Head of caudate nucleus (tissue), 42 donors: Measurements from ENCODE around the gene SLC2A5.
A peak's percentile ranks its signal among the peaks of the same experiment; 100 is the strongest.

Experiments used
- DNase-seq, 42 donors: peaks; one replicate each; pipeline versions ENCODE4 v3.0.0 to v3.0.0-alpha.2; 2020 to 2021; ENCODE audit warnings: mixed read lengths in 7 of 42
- intact Hi-C: fragments of 100-400 bp; cut with DNase I; formaldehyde crosslinking; loops from one replicate; pipeline ENCODE4 v1.15.0; 2022

Gene SLC2A5

DNA sequence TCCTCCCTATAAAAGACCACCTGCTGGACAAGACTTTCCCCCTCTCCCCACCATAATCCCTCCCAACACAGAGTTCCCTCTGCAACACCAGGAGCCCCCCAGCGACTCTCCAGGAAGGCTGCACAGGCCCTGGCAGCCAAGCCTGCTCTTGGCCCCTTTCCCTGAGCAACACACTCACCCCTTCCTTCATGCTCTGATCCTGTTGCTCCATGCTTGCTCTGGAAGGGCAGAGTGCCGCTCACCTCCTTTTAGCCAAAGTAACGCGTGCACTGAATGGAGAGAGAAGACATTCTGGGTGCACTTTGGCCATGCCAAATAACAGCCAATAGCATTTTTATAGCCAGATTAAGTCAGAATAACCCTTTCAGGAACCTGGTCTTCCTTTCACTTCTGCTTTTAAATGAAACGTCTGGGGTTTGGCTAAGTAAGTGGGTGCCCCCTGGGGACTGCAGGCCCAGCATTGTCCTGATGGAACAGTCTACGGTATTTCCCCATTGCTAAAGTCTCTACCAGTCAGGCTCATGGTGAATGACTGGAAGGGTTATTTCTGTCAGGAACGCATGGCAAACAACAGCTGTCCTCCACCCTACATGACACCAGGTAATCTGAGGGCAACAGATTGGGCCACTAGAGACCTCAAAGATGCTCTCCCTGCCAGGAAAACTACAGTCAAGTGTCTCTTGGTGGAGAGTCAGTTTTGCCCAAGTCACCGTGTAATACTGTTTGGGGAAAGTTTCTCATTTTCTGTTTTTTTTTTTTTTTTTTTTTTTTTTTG lies at the start of gene SLC2A5:
Gene SLC2A5, minus strand, starts transcription at position 310 of the 775 bp plus-strand sequence. Its CDS starts 99 bp downstream, at position 211.
- intact Hi-C loops, result no loop called here
- DNase-seq, result peak in 30 of 42 donors; percentile 13 to 61 (median 33)

- no peak for DNase-seq
- intact Hi-C loops, result no loop called here
Observed at GRCh38 chr1:9118186-9118585, 48.8 kb upstream of the SLC2A5 start.

DNA sequence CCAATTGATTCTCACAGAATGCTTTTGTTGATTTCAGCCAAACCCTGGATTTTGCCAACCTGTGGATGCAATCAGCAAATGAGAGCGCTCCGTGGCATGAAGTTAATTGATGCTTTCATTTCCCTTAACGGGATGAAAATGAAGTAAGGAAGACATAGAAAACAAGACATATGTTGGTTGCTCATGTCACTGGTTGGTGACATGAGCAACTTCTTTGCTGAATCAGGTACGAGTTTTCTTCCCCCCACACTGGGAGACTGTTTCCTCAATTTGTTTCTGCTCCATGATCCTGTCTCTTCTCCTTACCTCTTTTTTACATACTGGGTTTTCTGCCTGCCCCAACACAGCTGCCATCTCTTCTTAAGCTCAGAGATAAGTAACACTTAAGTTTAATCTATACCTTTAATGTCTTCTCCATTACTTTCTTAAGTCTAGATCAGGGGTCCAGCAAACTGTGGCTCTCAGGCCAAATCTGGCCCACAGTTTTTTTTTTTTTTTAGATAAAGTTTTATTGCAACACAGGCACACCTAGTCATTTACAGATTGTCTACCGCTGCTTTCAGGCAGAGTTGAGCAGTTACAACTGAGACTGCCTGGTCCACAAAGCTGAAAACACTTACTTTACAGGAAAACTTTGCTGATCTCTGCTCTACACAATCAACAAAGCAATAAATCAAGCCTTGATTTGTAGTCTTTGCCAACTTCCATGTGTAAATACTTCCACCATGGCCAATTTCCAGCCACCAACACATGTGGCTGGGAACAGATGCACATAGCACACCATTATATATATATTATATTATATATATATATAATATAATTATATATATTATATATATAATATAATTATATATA lies 46.1 kb upstream of the SLC2A5 start:
- intact Hi-C loops, result no loop called here
- DNase-seq, result peak in 1 of 42 donors; percentile 2

GRCh38 chr1:9112961-9113880 lies 43.8 kb upstream of the SLC2A5 start:
- intact Hi-C loops, result loop anchor here (5.0 kb wide), 1 partner anchor 84 kb away; no protein-coding TSS in a partner anchor
- peak in 3 of 42 donors; percentile 2 to 21 (median 9) for DNase-seq

DNA sequence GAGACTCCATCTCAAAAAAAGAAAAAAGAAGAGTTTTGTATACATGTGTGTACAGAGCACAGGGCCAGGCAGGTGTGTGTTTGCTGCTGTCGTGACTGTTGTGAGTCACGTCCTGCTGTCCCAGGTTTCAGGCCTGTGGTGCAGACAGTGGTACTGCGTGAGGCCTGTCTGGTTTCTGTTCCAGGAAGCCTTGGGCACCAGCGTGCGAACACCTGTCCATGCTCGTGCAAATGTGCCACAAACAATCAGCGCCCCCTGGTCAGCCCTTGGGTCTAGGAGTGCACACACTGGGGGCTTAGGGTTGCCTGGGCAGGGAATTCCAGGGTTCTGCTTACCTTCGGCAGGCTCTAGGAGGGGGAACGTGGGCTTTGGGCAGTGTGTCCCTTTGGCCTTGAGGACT lies 42.5 kb upstream of the SLC2A5 start:
- intact Hi-C loops, result loop anchor here (5.0 kb wide), 1 partner anchor 85 kb away; no protein-coding TSS in a partner anchor
- DNase-seq, result peak in 1 of 42 donors; percentile 13

GRCh38 chr1:9111357-9111691 lies 41.9 kb upstream of the SLC2A5 start:
- intact Hi-C loops, result loop anchor here (5.0 kb wide), 1 partner anchor 86 kb away; no protein-coding TSS in a partner anchor
- peak in 1 of 42 donors; percentile 26 for DNase-seq

DNA sequence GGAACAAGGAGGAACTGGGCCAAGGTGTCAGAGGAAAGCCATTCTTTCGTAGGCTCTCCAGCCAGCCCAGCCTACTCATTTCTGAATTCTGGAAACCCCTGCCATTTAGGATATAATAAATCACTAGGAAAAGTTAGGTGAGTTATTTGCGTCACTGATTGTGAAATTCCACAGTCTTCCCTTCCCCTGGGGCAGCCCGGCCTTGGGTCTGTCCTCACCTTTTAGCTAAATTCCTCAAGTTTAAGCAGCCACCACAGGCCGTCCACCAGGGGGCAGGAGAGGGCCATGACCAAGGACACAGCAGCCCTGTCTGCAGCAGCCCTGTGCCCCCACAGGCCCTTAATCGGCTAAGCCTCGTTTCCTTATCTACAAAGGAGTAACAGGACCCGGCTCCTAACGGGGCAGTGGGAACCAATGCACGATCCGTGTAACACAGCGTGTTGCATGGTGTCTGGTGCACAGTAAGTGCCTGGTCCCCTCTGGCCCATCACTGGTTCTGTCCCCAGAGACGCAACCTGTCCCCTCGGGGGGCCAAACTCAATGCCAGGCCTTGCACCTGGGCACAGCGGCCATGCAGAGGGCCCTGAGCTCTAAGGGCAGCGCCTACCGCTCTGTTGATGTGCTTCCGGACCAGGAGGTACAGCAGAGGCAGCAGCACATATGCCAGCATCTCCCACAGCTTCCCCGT lies 41.4 kb upstream of the SLC2A5 start:
- DNase-seq, result peak; percentile 76 to 96 (median 92)
- intact Hi-C loops, result loop anchor here (5.0 kb wide), 1 partner anchor 86 kb away; no protein-coding TSS in a partner anchor

GRCh38 chr1:9108056-9108665 lies 38.7 kb upstream of the SLC2A5 start:
- intact Hi-C loops, result no loop called here
- DNase-seq, result peak in 22 of 42 donors; percentile 6 to 78 (median 40)

GRCh38 chr1:9107136-9107535 lies 37.7 kb upstream of the SLC2A5 start:
- DNase-seq, result no peak
- intact Hi-C loops, result no loop called here

GRCh38 chr1:9106286-9106685 lies 36.9 kb upstream of the SLC2A5 start:
- intact Hi-C loops, result no loop called here
- no peak for DNase-seq

DNA sequence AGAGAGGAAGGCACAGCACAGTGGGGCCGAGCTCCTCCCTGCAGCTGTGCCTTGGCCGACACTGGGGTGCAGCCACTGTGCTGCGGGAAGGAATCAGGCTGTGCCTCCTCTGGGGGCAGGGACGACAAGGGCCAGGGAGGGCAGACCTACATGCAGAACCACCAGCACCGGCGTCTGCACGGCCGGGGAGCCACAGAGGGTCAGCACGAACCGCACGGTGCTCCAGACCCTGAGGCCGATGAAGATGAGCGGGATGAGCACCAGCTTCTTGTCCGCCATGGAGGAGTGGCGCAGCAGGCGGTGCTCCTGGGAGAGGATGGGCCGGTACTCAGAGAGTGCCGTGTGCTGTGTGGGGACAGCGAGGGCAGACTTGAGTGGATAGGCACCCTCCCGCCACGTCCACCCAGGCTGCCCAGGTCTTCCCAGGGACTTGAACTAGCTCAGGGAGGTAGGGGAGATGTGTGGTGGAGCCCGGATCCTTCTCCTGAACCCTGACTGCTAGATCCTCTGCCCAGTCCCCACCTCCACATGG lies 36.0 kb upstream of the SLC2A5 start:
- intact Hi-C loops, result no loop called here
- no peak for DNase-seq

DNA sequence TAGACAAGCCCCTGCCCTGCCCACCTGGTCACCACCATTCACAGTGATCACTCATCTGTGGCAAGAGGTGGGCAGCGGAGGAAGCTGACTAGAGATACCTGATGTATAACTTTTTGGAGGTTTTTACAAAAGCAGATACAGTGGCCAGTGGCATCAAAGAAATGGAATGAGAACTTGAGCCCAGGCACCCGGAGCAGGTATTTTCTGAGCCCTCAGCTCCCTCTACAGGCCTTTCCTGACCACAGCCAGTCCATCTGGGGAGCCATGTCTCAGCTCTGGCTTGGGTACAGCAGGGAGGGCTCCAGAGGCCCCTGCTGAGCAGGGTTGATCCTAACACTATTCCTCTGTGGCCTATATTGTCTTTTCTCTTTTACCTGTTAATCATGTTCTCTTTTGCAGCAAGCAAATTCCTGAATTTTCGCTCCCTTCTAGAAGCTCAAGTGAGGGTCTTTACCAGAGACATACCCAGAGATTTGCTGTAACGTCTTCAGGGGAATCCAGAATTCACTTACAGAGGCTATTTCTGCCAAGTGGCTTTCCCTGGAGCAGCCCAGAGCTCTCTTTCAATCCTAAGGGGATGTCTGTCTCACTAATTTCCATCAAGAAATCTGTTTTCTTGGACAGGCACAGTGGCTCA lies 32.2 kb upstream of the SLC2A5 start:
- intact Hi-C loops, result no loop called here
- DNase-seq, result peak in 36 of 42 donors; percentile 17 to 74 (median 48)

DNA sequence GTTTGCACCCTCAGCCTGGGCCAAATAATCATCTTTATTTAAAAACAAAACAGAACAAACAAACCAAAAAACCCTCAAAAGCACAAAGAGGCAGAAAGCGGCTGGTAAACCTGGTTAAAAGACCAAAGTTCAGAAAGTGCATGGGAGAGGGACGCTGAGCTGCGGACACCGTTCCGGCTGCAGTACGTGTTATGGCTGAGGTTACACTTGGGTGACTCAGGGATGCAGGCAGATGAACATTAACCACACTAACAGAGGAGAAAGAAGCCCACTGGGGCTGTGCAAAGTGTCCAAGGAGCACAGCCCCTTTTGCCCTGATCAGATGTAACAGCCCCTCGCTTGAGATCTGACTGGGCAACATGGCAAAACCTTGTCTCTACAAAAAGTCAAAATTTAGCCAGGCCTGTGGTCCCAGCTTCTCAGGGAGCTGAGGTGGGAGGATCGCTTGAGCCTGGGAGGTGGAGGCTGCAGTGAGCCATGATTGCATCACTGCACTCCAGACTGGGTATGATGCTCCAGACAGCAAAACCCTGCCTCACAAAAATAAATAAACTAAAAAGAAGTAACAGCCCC lies 31.1 kb upstream of the SLC2A5 start:
- DNase-seq, result no peak
- intact Hi-C loops, result no loop called here

DNA sequence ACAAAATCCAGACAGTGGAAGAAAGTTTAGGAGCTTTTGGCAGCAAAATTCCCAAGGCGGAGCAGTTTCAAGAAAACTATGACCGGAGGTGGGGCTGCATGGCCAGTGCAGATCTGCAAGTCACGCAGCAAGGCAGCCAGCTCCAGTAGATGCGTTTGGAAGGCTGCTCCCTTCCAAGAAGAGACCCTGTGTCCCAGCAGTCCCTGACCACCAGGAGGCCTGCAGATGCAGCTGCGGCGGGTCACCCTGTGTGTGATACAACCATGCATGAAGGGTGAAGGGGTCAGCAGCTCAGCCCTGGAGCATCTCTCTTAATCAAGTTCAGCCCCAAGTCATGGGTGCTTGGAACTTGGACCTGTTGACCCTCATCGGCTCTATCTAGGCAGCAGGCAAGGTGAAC lies 30.1 kb upstream of the SLC2A5 start:
- intact Hi-C loops, result no loop called here
- DNase-seq, result no peak

GRCh38 chr1:9097947-9098705 lies 28.7 kb upstream of the SLC2A5 start:
- no peak for DNase-seq
- intact Hi-C loops, result no loop called here

DNA sequence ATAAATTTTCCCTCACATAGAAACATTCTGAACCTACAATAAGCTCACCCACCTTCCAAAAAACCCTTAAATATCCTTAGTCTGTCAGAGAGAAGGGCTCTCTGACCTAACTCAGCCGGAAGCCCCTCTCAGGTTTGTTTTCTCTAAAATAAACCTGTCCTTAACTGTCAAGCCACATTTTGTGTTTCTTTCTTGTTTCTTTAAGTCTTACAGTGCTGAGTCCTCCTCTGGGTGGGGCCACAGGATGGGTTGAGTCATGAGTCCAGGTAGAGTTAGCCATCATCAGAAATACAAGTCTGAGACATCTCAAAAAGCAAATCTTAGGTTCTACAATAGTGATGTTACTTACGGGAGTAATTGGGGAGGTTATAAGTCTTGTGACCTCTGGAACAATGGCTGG lies 26.4 kb upstream of the SLC2A5 start:
- intact Hi-C loops, result no loop called here
- no peak for DNase-seq
